ENCODE data around the gene LACTBL1.

GRCh38 chr1:22969304-22969709 lies 3.4 kb downstream of the LACTBL1 start:
- no peak for TF ChIP-seq CTCF (IDR thresholded peaks at IDR 0.05; ENCODE audit: insufficient read depth, low read length, poor library complexity, severe bottlenecking)
- TF ChIP-seq EZH2phosphoT487 (conservative IDR thresholded peaks at IDR 0.05; ENCODE audit: low read length), result no peak

All from SU-DHL-6 (cell line).